Natural killer cell (primary cell): Measurements from ENCODE around the gene S1PR1. TPM values are rescaled to one million over a fixed set of nuclear protein-coding genes. Genes with fewer than 3 reads are reported as not detected.

ENCODE experiments used
- ATAC-seq, 3 donors: fragments of 150-1000 bp in 2 of 3; fragments of 200-7000 bp in 1 of 3; cut with Tn5 transposase; 1 replicate in 1 of 3; 2 replicates in 2 of 3; pipeline ENCODE4 v1.10.0; 2021; ENCODE audit warnings: mild to moderate bottlenecking in 2 of 3, moderate library complexity in 2 of 3
- DNase-seq, 2 donors: peaks; one replicate each; pipeline versions ENCODE4 v3.0.0 to v3.0.0-alpha.2; 2013 to 2021; ENCODE audit warnings: mixed read lengths in 1 of 2
- H3K27ac ChIP-seq: one replicate; pipeline ENCODE4 v1.5.1; 2013; ENCODE audit warnings: mild to moderate bottlenecking, low read length
- H3K27me3 ChIP-seq: one replicate; pipeline ENCODE4 v1.6.1; 2013; ENCODE audit warnings: low read length; ENCODE audit not compliant: control insufficient read depth, insufficient read depth
- H3K36me3 ChIP-seq: one replicate; pipeline ENCODE4 v1.6.1; 2013; ENCODE audit warnings: low read length; ENCODE audit not compliant: control insufficient read depth, insufficient read depth
- H3K4me1 ChIP-seq: one replicate; pipeline ENCODE4 v1.6.1; 2013; ENCODE audit warnings: low read length; ENCODE audit not compliant: control insufficient read depth, insufficient read depth
- H3K4me3 ChIP-seq: one replicate; pipeline ENCODE4 v1.5.1; 2013; ENCODE audit warnings: low read length
- H3K9me3 ChIP-seq: one replicate; pipeline ENCODE4 v1.6.1; 2013; ENCODE audit warnings: low read length; ENCODE audit not compliant: control insufficient read depth, insufficient read depth
- H3K27ac Mint-ChIP-seq, 2 donors: one replicate each; pipeline ENCODE4 v1.8.0; 2022; ENCODE audit warnings: mild to moderate bottlenecking in 2 of 2, mixed read lengths in 2 of 2, moderate library complexity in 1 of 2
- H3K27me3 Mint-ChIP-seq, 2 donors: one replicate each; pipeline ENCODE4 v1.8.0; 2022; ENCODE audit warnings: low read depth in 2 of 2, mixed read lengths in 2 of 2
- H3K36me3 Mint-ChIP-seq: one replicate; pipeline ENCODE4 v1.8.0; 2022; ENCODE audit warnings: mixed read lengths
- H3K4me1 Mint-ChIP-seq, 2 donors: one replicate each; pipeline ENCODE4 v1.8.0; 2022; ENCODE audit warnings: mixed read lengths in 2 of 2
- H3K4me3 Mint-ChIP-seq: one replicate; pipeline ENCODE4 v1.8.0; 2022; ENCODE audit warnings: mild to moderate bottlenecking, moderate library complexity, mixed read lengths
- H3K9me3 Mint-ChIP-seq, 2 donors: one replicate each; pipeline ENCODE4 v1.8.0; 2022; ENCODE audit warnings: mixed read lengths in 2 of 2
- CTCF ChIP-seq: fragments of 200-600 bp; IDR thresholded peaks from one replicate; pipeline ENCODE4 v1.8.0; 2022; ENCODE audit warnings: antibody characterized with exemption
- WGBS: methylation state at CpG from one replicate; pipeline ENCODE4 v1.1.7; 2013; ENCODE audit warnings: missing lambda C conversion rate; ENCODE audit not compliant: insufficient coverage; 5-methylcytosine and 5-hydroxymethylcytosine counted together
- intact Hi-C: fragments of 100-400 bp; cut with micrococcal nuclease; formaldehyde crosslinking; loops from one replicate; pipeline ENCODE4 v1.14.2; 2022
- total RNA-seq, 4 donors: library from RNA; stranded (reverse); fragments of 120-200 nt in 1 of 4; gene quantifications; one replicate each; pipeline versions ENCODE4 v1.2.3 to v1.2.4, GENCODE V29; 2013 to 2022

S1PR1 gene
- total RNA-seq, 3 donors from 2014 or later (not counting 1 experiment from before 2014, with no cell fraction given) = 33.5 to 114 (median 80.2) TPM

- peak overlapping the region; percentile 98 for H3K4me3 Mint-ChIP-seq
- no peak for ATAC-seq
- peak; percentile 27 to 69 for DNase-seq
- Histone ChIP-seq H3K27ac (peak overlapping the region; percentile 60), H3K4me3 (peak overlapping the region; percentile 74), H3K36me3 (peaks cover 42% of the 10 kb centered on the region), H3K27me3 (no peaks in the 10 kb centered on the region), H3K9me3 (no peaks in the 10 kb centered on the region), H3K4me1 (peaks cover 40% of the 10 kb centered on the region)
- no peaks in the 10 kb centered on the region for H3K9me3 Mint-ChIP-seq
- TF ChIP-seq CTCF = no peak
- peaks cover 70 to 77% of the 10 kb centered on the region in 2 donors for H3K4me1 Mint-ChIP-seq
- H3K27me3 Mint-ChIP-seq = no peaks in the 10 kb centered on the region
- WGBS = 3% methylated on average over 13 of the region's 14 CpGs
- peak overlapping the region; percentile 91 to 96 for H3K27ac Mint-ChIP-seq
- peaks cover 36% of the 10 kb centered on the region for H3K36me3 Mint-ChIP-seq
- intact Hi-C loops = loop anchor here (2.0 to 5.0 kb wide), 8 partner anchors 43 to 526 kb away; no protein-coding TSS in a partner anchor
Measured at GRCh38 chr1:101238031-101238628, 1.3 kb downstream of the S1PR1 start.

GRCh38 chr1:101238681-101239094, 1.9 kb downstream of the S1PR1 start:
- peak; percentile 57 to 78 (median 64) for ATAC-seq
- no peaks in the 10 kb centered on the region for H3K9me3 ChIP-seq
- H3K36me3 ChIP-seq = peaks cover 46% of the 10 kb centered on the region
- 2% methylated on average over 17 of the region's 17 CpGs for WGBS
- peak overlapping the region; percentile 74 for H3K4me3 ChIP-seq
- peaks cover 43% of the 10 kb centered on the region for H3K4me1 ChIP-seq
- peak overlapping the region; percentile 60 for H3K27ac ChIP-seq
- H3K27me3 ChIP-seq = no peaks in the 10 kb centered on the region
- peak overlapping the region; percentile 91 to 96 for H3K27ac Mint-ChIP-seq
- no peaks in the 10 kb centered on the region for H3K27me3 Mint-ChIP-seq
- H3K9me3 Mint-ChIP-seq = no peaks in the 10 kb centered on the region
- peak overlapping the region; percentile 98 for H3K4me3 Mint-ChIP-seq
- intact Hi-C loops = loop anchor here (1.0 to 5.0 kb wide), 9 partner anchors 42 to 526 kb away; no protein-coding TSS in a partner anchor
- peaks cover 36% of the 10 kb centered on the region for H3K36me3 Mint-ChIP-seq
- DNase-seq = peak; percentile 83 to 89
- peaks cover 74 to 82% of the 10 kb centered on the region in 2 donors for H3K4me1 Mint-ChIP-seq
- peak; percentile 91 for TF ChIP-seq CTCF

GRCh38 chr1:101239095-101240040, 2.5 kb downstream of the S1PR1 start:
- H3K27me3 ChIP-seq = no peaks in the 10 kb centered on the region
- peaks cover 52% of the 10 kb centered on the region for H3K36me3 ChIP-seq
- TF ChIP-seq CTCF = peak; percentile 37
- intact Hi-C loops = loop anchor here (1.0 to 5.0 kb wide), 9 partner anchors 41 to 527 kb away; no protein-coding TSS in a partner anchor
- Mint-ChIP-seq H3K4me1 (peaks cover 79 to 84% of the 10 kb centered on the region in 2 donors), H3K27ac (peak overlapping the region; percentile 91 to 96), H3K36me3 (peaks cover 36% of the 10 kb centered on the region), H3K9me3 (no peaks in the 10 kb centered on the region), H3K27me3 (no peaks in the 10 kb centered on the region), H3K4me3 (peak overlapping the region; percentile 98)
- H3K4me1 ChIP-seq = peaks cover 43% of the 10 kb centered on the region
- ATAC-seq (peak; percentile 46 to 62 (median 55)), DNase-seq (peak; percentile 60 to 84)
- H3K9me3 ChIP-seq = no peaks in the 10 kb centered on the region
- H3K27ac ChIP-seq = peak overlapping the region; percentile 60
- H3K4me3 ChIP-seq = peak overlapping the region; percentile 74
- WGBS = 47% methylated on average over 42 of the region's 42 CpGs
